Left lung (tissue), 10 donors: ENCODE results near the gene PLEKHM1. TPM values are rescaled to one million over a fixed set of nuclear protein-coding genes. Genes with fewer than 3 reads are reported as not detected.

ENCODE experiments used
- ATAC-seq: fragments of 200-7000 bp; cut with Tn5 transposase; one replicate; pipeline ENCODE4 v1.9.1; 2020; ENCODE audit warnings: moderate library complexity
- DNase-seq, 4 donors: peaks; one replicate each; pipeline ENCODE4 v3.0.0-alpha.2; 2013 to 2020
- H3K27ac ChIP-seq, 2 donors: fragments of 200-600 bp; sonication (generic) in 1 of 2; one replicate each; pipeline versions ENCODE4 v1.5.0 to v1.8.0; 2020 to 2021
- H3K27me3 ChIP-seq, 2 donors: fragments of 200-600 bp; sonication (generic) in 1 of 2; one replicate each; pipeline versions ENCODE4 v1.5.0 to v1.8.0; 2020 to 2021
- H3K36me3 ChIP-seq, 2 donors: fragments of 200-600 bp; sonication (generic) in 1 of 2; one replicate each; pipeline versions ENCODE4 v1.5.0 to v1.8.0; 2020 to 2021
- H3K4me1 ChIP-seq, 2 donors: fragments of 200-600 bp; one replicate each; pipeline ENCODE4 v1.8.0; 2021
- H3K4me3 ChIP-seq, 2 donors: fragments of 200-600 bp; sonication (generic) in 1 of 2; one replicate each; pipeline versions ENCODE4 v1.5.0 to v1.8.0; 2020 to 2021; ENCODE audit warnings: mild to moderate bottlenecking in 1 of 2
- H3K9me3 ChIP-seq, 2 donors: fragments of 200-600 bp; sonication (generic) in 1 of 2; one replicate each; pipeline versions ENCODE4 v1.5.0 to v1.8.0; 2020 to 2021
- CTCF ChIP-seq, 2 donors: fragments of 200-600 bp; sonication (generic) in 1 of 2; IDR thresholded peaks; one replicate each; pipeline versions ENCODE4 v1.5.0 to v1.8.0; 2021; ENCODE audit warnings: antibody characterized with exemption in 2 of 2
- intact Hi-C, 2 donors: fragments of 100-400 bp; cut with DNase I; formaldehyde crosslinking; loops; one replicate each; pipeline versions ENCODE4 v1.11.2 to v1.14.2; 2022
- polyA plus RNA-seq, 6 donors: library from polyadenylated mRNA; unstranded; fragments of 120-200 nt; gene quantifications; one replicate each; pipeline ENCODE4 v1.2.1, GENCODE V29; 2013; ENCODE audit not compliant: insufficient read length in 6 of 6
- total RNA-seq, 2 donors: library from RNA; stranded (reverse); fragmentation: NEBNext Ultra II Directional; extraction: Animal tissue kit (Norgen Biotek cat#: 25700); gene quantifications; one replicate each; pipeline ENCODE4 v1.2.1, GENCODE V29; 2021
- donor health status: DM: no; HTN: yes; CAD: no.
- donor health status: DM: no; HTN: no; CAD: no.

Gene PLEKHM1
- total and polyA plus RNA-seq, 8 donors = 14.7 to 96.9 (median 18.0) TPM

GRCh38 chr17:45386178-45386577, 104.3 kb downstream of the PLEKHM1 start:
- peak; percentile 16 for ATAC-seq

More at GRCh38 chr17:45386178-45386577, 104.3 kb downstream of the PLEKHM1 start:
- Histone ChIP-seq H3K36me3 (no peaks in the 10 kb centered on the region), H3K9me3 (no peaks in the 10 kb centered on the region), H3K4me3 (no peak overlapping the region), H3K27ac (no peak overlapping the region), H3K27me3 (no peaks in the 10 kb centered on the region), H3K4me1 (peaks cover 0 to 10% of the 10 kb centered on the region in 2 donors)
- no peak for TF ChIP-seq CTCF (IDR thresholded peaks at IDR 0.05)
- DNase-seq = no peak
- intact Hi-C loops = loop anchor here (5.0 to 10.0 kb wide), 3 partner anchors 109 to 169 kb away; no protein-coding TSS in a partner anchor

Other genes starting within 250 kb of the PLEKHM1 start
- gene SPATA32, start 228.6 kb downstream of the PLEKHM1 start, total RNA-seq = not detected
- gene SPATA32, start 228.6 kb downstream of the PLEKHM1 start, polyA plus RNA-seq = under 1 TPM; 0.13 to 0.69 (median 0.44) TPM
- gene MAP3K14, start 173.7 kb downstream of the PLEKHM1 start, total RNA-seq = 10 to 100 TPM; 11.3 to 13.1 TPM
- gene MAP3K14, start 173.7 kb downstream of the PLEKHM1 start, polyA plus RNA-seq = 1 to 10 TPM; 6.3 to 8.6 (median 7.2) TPM
- 10 to 100 TPM; 62.4 to 80.6 TPM for gene ARHGAP27, start 57.9 kb downstream of the PLEKHM1 start, total RNA-seq
- 10 to 100 TPM; 22.3 to 33.5 (median 26.4) TPM for gene ARHGAP27, start 57.9 kb downstream of the PLEKHM1 start, polyA plus RNA-seq